GM12878 (cell line): ENCODE results near the gene TMEM89. TPM values are rescaled to one million over a fixed set of nuclear protein-coding genes. Genes with fewer than 3 reads are reported as not detected.

Source experiments
- ATAC-seq: fragments of 200-7000 bp; cut with Tn5 transposase; 3 replicates; pipeline ENCODE4 v1.9.1; 2020; ENCODE audit warnings: mild to moderate bottlenecking, moderate library complexity
- BruUV-seq: library from RNA; stranded (reverse); fragments of 400-500 nt; replicated peaks from 2 replicates; lab custom pipeline; 2021; lab: Mats Ljungman, UMichigan
- CTCF ChIA-PET: fragments of 300-600 bp; sonication (Branson Sonifier 250); formaldehyde crosslinking; extraction: SDS; loops from one replicate; lab custom pipeline; 2021; ENCODE audit warnings: inconsistent platforms; lab: Yijun Ruan, JAX
- POLR2A ChIA-PET: fragments of 350-600 bp; formaldehyde crosslinking; extraction: SDS; loops from one replicate; lab custom pipeline; 2021; ENCODE audit warnings: inconsistent platforms; lab: Charles Lee
- RAD21 ChIA-PET: fragments of 300-600 bp; sonication (Branson Sonifier 250); formaldehyde crosslinking; loops from one replicate; lab custom pipeline; 2023; ENCODE audit warnings: antibody characterized with exemption; ENCODE audit not compliant: unreplicated experiment; lab: Charles Lee
- SMC1A ChIA-PET: fragments of 300-600 bp; sonication (Branson Sonifier 250); formaldehyde crosslinking; loops from one replicate; lab custom pipeline; 2023; ENCODE audit not compliant: unreplicated experiment, uncharacterized antibody; lab: Charles Lee
- DNase-seq: peaks from one replicate; pipeline ENCODE4 v3.0.0-alpha.2; 2011; ENCODE audit warnings: low read depth, low spot score
- FAIRE-seq: peaks from 3 replicates; lab custom pipeline; 2011; peaks lifted over from hg19 to GRCh38; lab: Jason Lieb, UNC
- H2AFZ ChIP-seq: 2 replicates; pipeline ENCODE4 v1.6.0; 2011; ENCODE audit warnings: low read depth, low read length, control low read depth; ENCODE audit not compliant: control insufficient read depth
- H3K27ac ChIP-seq: 2 replicates; pipeline ENCODE4 v1.5.1; 2011; ENCODE audit warnings: control low read depth; ENCODE audit not compliant: control insufficient read depth, insufficient read depth
- H3K27me3 ChIP-seq, 2 experiments: replicated peaks in 1 of 2; 2 replicates each; pipeline versions ENCODE4 v1.6.0 to v1.6.1; 2011; ENCODE audit warnings: low read length in 1 of 2; ENCODE audit not compliant: control insufficient read depth in 2 of 2, insufficient read depth in 2 of 2
- H3K36me3 ChIP-seq, 2 experiments: 2 replicates each; pipeline ENCODE4 v1.5.1; 2011; ENCODE audit warnings: low read length in 1 of 2; ENCODE audit not compliant: control insufficient read depth in 2 of 2, insufficient read depth in 2 of 2
- H3K4me1 ChIP-seq: 2 replicates; pipeline ENCODE4 v1.6.1; 2011; ENCODE audit warnings: mild to moderate bottlenecking, low read length, moderate library complexity, mixed read lengths; ENCODE audit not compliant: control insufficient read depth, insufficient read depth
- H3K4me2 ChIP-seq: 2 replicates; pipeline ENCODE4 v1.6.0; 2011; ENCODE audit warnings: control low read depth; ENCODE audit not compliant: control insufficient read depth, insufficient read depth
- H3K4me3 ChIP-seq: fragments of 200-600 bp; sonication (generic); 2 replicates; pipeline ENCODE4 v1.5.1; 2016
- H3K79me2 ChIP-seq: 2 replicates; pipeline ENCODE4 v1.6.0; 2011; ENCODE audit warnings: low read length; ENCODE audit not compliant: control insufficient read depth, insufficient read depth
- H3K9ac ChIP-seq: 2 replicates; pipeline ENCODE4 v1.8.0; 2011; ENCODE audit warnings: low read length, control low read depth, mixed read lengths; ENCODE audit not compliant: control insufficient read depth, insufficient read depth
- H3K9me3 ChIP-seq: replicated peaks from 3 replicates; pipeline ENCODE4 v1.5.1; 2011; ENCODE audit warnings: mild to moderate bottlenecking, low read length; ENCODE audit not compliant: control insufficient read depth, insufficient read depth
- H4K20me1 ChIP-seq: 2 replicates; pipeline ENCODE4 v1.6.0; 2011; ENCODE audit not compliant: control insufficient read depth, insufficient read depth
- ATF2 ChIP-seq: IDR thresholded peaks from 2 replicates; pipeline ENCODE4 v1.6.1; 2012; ENCODE audit warnings: low read length, inconsistent platforms
- CREB1 ChIP-seq: IDR thresholded peaks from 2 replicates; pipeline ENCODE4 v1.6.1; 2012; ENCODE audit warnings: low read depth, mild to moderate bottlenecking, inconsistent platforms
- ELK1 ChIP-seq: IDR thresholded peaks from 2 replicates; pipeline ENCODE4 v1.6.1; 2012; ENCODE audit warnings: low read depth, low read length, improper control_type of control experiment
- EZH2 ChIP-seq: IDR thresholded peaks from 2 replicates; pipeline ENCODE4 v1.6.1; 2012; ENCODE audit warnings: low read depth, mild to moderate bottlenecking, control low read depth, inconsistent platforms, low read length, borderline replicate concordance; ENCODE audit not compliant: control insufficient read depth
- IKZF2 ChIP-seq, 2 experiments: fragments of 450-650 bp; IDR thresholded peaks; 2 replicates each; pipeline ENCODE4 v1.6.1; 2017; ENCODE audit warnings: mild to moderate bottlenecking in 2 of 2, moderate library complexity in 2 of 2
- KDM1A ChIP-seq: fragments of 200-600 bp; sonication (generic); IDR thresholded peaks from 2 replicates; pipeline ENCODE4 v1.6.1; 2016; ENCODE audit warnings: borderline replicate concordance
- MLLT1 ChIP-seq: fragments of 450-650 bp; IDR thresholded peaks from 2 replicates; pipeline ENCODE4 v1.6.1; 2016; ENCODE audit warnings: mild to moderate bottlenecking
- MTA3 ChIP-seq: IDR thresholded peaks from 2 replicates; pipeline ENCODE4 v1.6.1; 2012; ENCODE audit warnings: low read length, inconsistent platforms, borderline replicate concordance
- NR2C1 ChIP-seq: fragments of 450-650 bp; IDR thresholded peaks from 2 replicates; pipeline ENCODE4 v1.6.1; 2017; ENCODE audit warnings: antibody characterized with exemption, mild to moderate bottlenecking, moderate library complexity
- POLR2A ChIP-seq: IDR thresholded peaks from 2 replicates; pipeline ENCODE4 v1.6.1; 2011; ENCODE audit warnings: low read depth, mild to moderate bottlenecking, low read length
- RAD51 ChIP-seq: fragments of 450-650 bp; IDR thresholded peaks from 2 replicates; pipeline ENCODE4 v1.6.1; 2016; ENCODE audit warnings: moderate library complexity, mild to moderate bottlenecking, inconsistent platforms
- RBBP5 ChIP-seq: fragments of 200-600 bp; sonication (generic); conservative IDR thresholded peaks from 2 replicates; pipeline ENCODE4 v1.6.1; 2016
- SKIL ChIP-seq: fragments of 450-650 bp; IDR thresholded peaks from 2 replicates; pipeline ENCODE4 v1.6.1; 2017; ENCODE audit warnings: mild to moderate bottlenecking, low read depth, inconsistent platforms; ENCODE audit not compliant: poor library complexity, severe bottlenecking
- TBL1XR1 ChIP-seq: IDR thresholded peaks from 2 replicates; pipeline ENCODE4 v1.6.1; 2012; ENCODE audit warnings: low read depth, low read length, improper control_type of control experiment
- TCF3 ChIP-seq: IDR thresholded peaks from 2 replicates; pipeline ENCODE4 v1.6.1; 2012; ENCODE audit warnings: low read depth, mild to moderate bottlenecking, low read length, borderline replicate concordance; ENCODE audit not compliant: insufficient read depth
- ZNF687 ChIP-seq: fragments of 450-650 bp; IDR thresholded peaks from 2 replicates; pipeline ENCODE4 v1.6.1; 2017; ENCODE audit warnings: mild to moderate bottlenecking, moderate library complexity
- WGBS: methylation state at CpG from one replicate; pipeline ENCODE4 v1.1.6; 2016; ENCODE audit warnings: low lambda C conversion rate; ENCODE audit not compliant: insufficient replicate concordance, insufficient coverage; ENCODE audit errors: missing lambda C conversion rate; 5-methylcytosine and 5-hydroxymethylcytosine counted together
- in situ Hi-C: fragments of 300-500 bp; cut with MboI; formaldehyde crosslinking; loops from 9 replicates; pipeline ENCODE4 v1.14.3; 2018; ENCODE audit warnings: mixed read lengths
- intact Hi-C: fragments of 100-400 bp; cut with micrococcal nuclease; formaldehyde crosslinking; loops from one replicate; pipeline ENCODE4 v1.14.2; 2022; ENCODE audit not compliant: unreplicated experiment
- polyA plus RNA-seq, 11 experiments: library from polyadenylated mRNA; depleted of rRNA in 4 of 11; unstranded in 6 of 11; stranded (reverse) in 5 of 11; fragments of >200 nt; fragmentation: Nextera tagmentation in 4 of 11; fragmentation: Illumina TruSeq in 1 of 11; extraction: Ambion mirVana in 4 of 11; extraction: Trizol in 1 of 11; gene quantifications; 1 replicate in 1 of 11; 2 replicates in 10 of 11; pipeline versions ENCODE4 v1.2.1 to v1.2.3, GENCODE V29; 2011 to 2016; ENCODE audit warnings: inconsistent platforms in 2 of 11, missing spikeins in 2 of 11, low read depth in 1 of 11
- total RNA-seq, 4 experiments: library from RNA; depleted of rRNA in 3 of 4; stranded (reverse); fragments of >200 nt in 3 of 4; fragmentation: Illumina TruSeq in 1 of 4; extraction: Trizol in 1 of 4; gene quantifications; 2 replicates each; pipeline versions ENCODE4 v1.2.1 to v1.2.3, GENCODE V29; 2013 to 2021

TMEM89 gene
- total and polyA plus RNA-seq, 10 of the 15 experiments (the other 5 are each of a cell fraction or from before 2014, with no cell fraction given) = not detected

- FAIRE-seq = no peak
- Histone ChIP-seq H2AFZ (no peak overlapping the region), H4K20me1 (no peaks in the 10 kb centered on the region), H3K4me2 (no peak overlapping the region), H3K79me2 (no peaks in the 10 kb centered on the region), H3K36me3 (peaks cover 0 to 4% of the 10 kb centered on the region in 2 experiments; a peak in 3 of 4 replicates), H3K9me3 (no peaks in the 10 kb centered on the region), H3K27me3 (no peaks in the 10 kb centered on the region), H3K4me3 (no peak overlapping the region), H3K27ac (no peak overlapping the region), H3K9ac (no peak overlapping the region), H3K4me1 (no peaks in the 10 kb centered on the region)
- no peak for ATAC-seq
- CTCF ChIA-PET = interaction anchor here (1.5 to 2.6 kb wide), 2 partner anchors 10 to 15 kb away, joined by 5 to 16 read pairs; partner anchors contain the start of genes SLC26A6 and UQCRC1
- intact Hi-C loops = no loop called here
- RAD21 ChIA-PET = no interaction called here
- SMC1A ChIA-PET = no interaction called here
- POLR2A ChIA-PET = no interaction called here
- no TSS peak for BruUV-seq
- 85% methylated on average over 10 of the region's 10 CpGs for WGBS
- in situ Hi-C loops = no loop called here
- DNase-seq = no peak
- no peak for TF ChIP-seq EZH2
- no peak for TF ChIP-seq POLR2A
- no peak for TF ChIP-seq RBBP5
- TF ChIP-seq KDM1A = no peak
- no peak for TF ChIP-seq CREB1
- no peak for TF ChIP-seq MLLT1
- TF ChIP-seq ATF2 = no peak
- no peak for TF ChIP-seq SKIL
- no peak for TF ChIP-seq ELK1
- no peak for TF ChIP-seq ZNF687
- TF ChIP-seq RAD51 = no peak
- TF ChIP-seq MTA3 = no peak
- no peak for TF ChIP-seq TCF3
- TF ChIP-seq TBL1XR1 = no peak
- TF ChIP-seq IKZF2 (IDR thresholded peaks at IDR 0.05) = no peak
- TF ChIP-seq NR2C1 = no peak
Measured at GRCh38 chr3:48624767-48625166, 3.2 kb upstream of the TMEM89 start.
